OCI-LY7 (cell line): ENCODE results near the gene YTHDF1. TPM values are rescaled to one million over a fixed set of nuclear protein-coding genes. Genes with fewer than 3 reads are reported as not detected.

Experiments
- BruUV-seq: library from RNA; stranded (reverse); fragments of 400-500 nt; replicated peaks from 2 replicates; lab custom pipeline; 2021; lab: Mats Ljungman, UMichigan
- CTCF ChIA-PET: fragments of 300-600 bp; sonication (Branson Sonifier 250); formaldehyde crosslinking; loops from one replicate; lab custom pipeline; 2022; ENCODE audit warnings: antibody characterized with exemption; ENCODE audit not compliant: unreplicated experiment; lab: Charles Lee
- POLR2A ChIA-PET: fragments of 300-600 bp; sonication (Branson Sonifier 250); formaldehyde crosslinking; loops from one replicate; lab custom pipeline; 2022; ENCODE audit warnings: antibody characterized with exemption; lab: Charles Lee
- DNase-seq: peaks from one replicate; pipeline ENCODE4 v3.0.0-alpha.2; 2015; ENCODE audit warnings: low spot score
- H2AFZ ChIP-seq: fragments of 200-600 bp; sonication (generic), shearing (Covaris generic); 2 replicates; pipeline ENCODE4 v1.6.1; 2014; ENCODE audit warnings: mild to moderate bottlenecking, antibody characterized with exemption, low read length, moderate library complexity
- H3K27ac ChIP-seq: fragments of 200-600 bp; sonication (generic); 2 replicates; pipeline ENCODE4 v1.5.1; 2014; ENCODE audit warnings: mixed run types, low read depth, mild to moderate bottlenecking, moderate library complexity, low read length, inconsistent platforms; ENCODE audit not compliant: poor library complexity, severe bottlenecking
- H3K36me3 ChIP-seq: fragments of 200-600 bp; sonication (generic); 2 replicates; pipeline ENCODE4 v1.6.1; 2014; ENCODE audit warnings: mild to moderate bottlenecking, antibody characterized with exemption, low read length, moderate library complexity, mixed read lengths; ENCODE audit not compliant: insufficient read depth
- H3K4me1 ChIP-seq: fragments of 200-600 bp; sonication (generic); 2 replicates; pipeline ENCODE4 v1.5.1; 2014; ENCODE audit warnings: mild to moderate bottlenecking, low read length; ENCODE audit not compliant: insufficient read depth, poor library complexity, severe bottlenecking
- H3K4me2 ChIP-seq: fragments of 200-600 bp; sonication (generic); 2 replicates; pipeline ENCODE4 v1.6.1; 2014; ENCODE audit warnings: mild to moderate bottlenecking, low read length
- H3K4me3 ChIP-seq: fragments of 200-600 bp; sonication (generic); 2 replicates; pipeline ENCODE4 v1.5.1; 2014; ENCODE audit warnings: mild to moderate bottlenecking, low read depth, low read length; ENCODE audit not compliant: poor library complexity, severe bottlenecking
- H3K79me2 ChIP-seq: fragments of 200-600 bp; sonication (generic); 2 replicates; pipeline ENCODE4 v1.6.1; 2016; ENCODE audit warnings: low read depth, mild to moderate bottlenecking, low read length, moderate library complexity, mixed read lengths; ENCODE audit not compliant: insufficient read depth
- H3K9me2 ChIP-seq: fragments of 200-600 bp; sonication (generic); 2 replicates; pipeline ENCODE4 v1.6.1; 2016; ENCODE audit warnings: mild to moderate bottlenecking, low read length, mixed read lengths; ENCODE audit not compliant: insufficient read depth
- H3K9me3 ChIP-seq: fragments of 200-600 bp; sonication (generic); 2 replicates; pipeline ENCODE4 v1.6.1; 2014; ENCODE audit warnings: mild to moderate bottlenecking, mixed run types, low read length, mixed read lengths
- H4K20me1 ChIP-seq: fragments of 200-600 bp; sonication (generic); 2 replicates; pipeline ENCODE4 v1.6.1; 2014; ENCODE audit warnings: mild to moderate bottlenecking, antibody characterized with exemption, low read length, moderate library complexity, mixed read lengths; ENCODE audit not compliant: insufficient read depth
- CTCF ChIP-seq: fragments of 200-600 bp; sonication (generic); conservative IDR thresholded peaks from 2 replicates; pipeline ENCODE4 v1.5.1; 2014; ENCODE audit warnings: mild to moderate bottlenecking, antibody characterized with exemption, low read length, moderate library complexity, mixed read lengths
- EZH2phosphoT487 ChIP-seq: fragments of 200-600 bp; sonication (generic); IDR thresholded peaks from 2 replicates; pipeline ENCODE4 v1.6.1; 2018; ENCODE audit warnings: low read depth, borderline replicate concordance, mild to moderate bottlenecking, mixed run types, antibody characterized with exemption, low read length, moderate library complexity, mixed read lengths
- intact Hi-C: fragments of 100-400 bp; cut with micrococcal nuclease; formaldehyde crosslinking; loops from one replicate; pipeline ENCODE4 v1.10.0; 2022; ENCODE audit not compliant: unreplicated experiment
- total RNA-seq, 2 experiments: library from RNA; depleted of rRNA in 1 of 2; stranded (reverse); fragments of >200 nt in 1 of 2; shearing (Covaris generic) in 1 of 2; gene quantifications; 2 replicates each; pipeline ENCODE4 v1.2.3, GENCODE V29; 2014 to 2022

YTHDF1 gene
- total RNA-seq, 2 experiments from 2014 or later, result 31.3 to 42.7 TPM

GRCh38 chr20:63256954-63257353 is 41.0 kb upstream of the YTHDF1 start:
- ChIA-PET POLR2A (no interaction called here), CTCF (no interaction called here)
- no peaks in the 10 kb centered on the region for H4K20me1 ChIP-seq
- H3K36me3 ChIP-seq, result no peaks in the 10 kb centered on the region
- H3K79me2 ChIP-seq, result no peaks in the 10 kb centered on the region
- no peaks in the 10 kb centered on the region for H3K9me3 ChIP-seq
- H3K9me2 ChIP-seq, result no peaks in the 10 kb centered on the region
- no peak overlapping the region for H3K4me2 ChIP-seq
- no peaks in the 10 kb centered on the region for H3K4me1 ChIP-seq
- TF ChIP-seq EZH2phosphoT487 (no peak), CTCF (no peak)
- BruUV-seq, result no TSS peak
- no peak for DNase-seq
- no peak overlapping the region for H2AFZ ChIP-seq
- H3K4me3 ChIP-seq, result no peak overlapping the region
- H3K27ac ChIP-seq, result no peak overlapping the region
- intact Hi-C loops, result no loop called here

GRCh38 chr20:63255931-63256704 is 40.2 kb upstream of the YTHDF1 start:
- no peak overlapping the region for H3K27ac ChIP-seq
- H3K4me2 ChIP-seq, result no peak overlapping the region
- no peak overlapping the region for H2AFZ ChIP-seq
- no peak overlapping the region for H3K4me3 ChIP-seq
- H3K36me3 ChIP-seq, result no peaks in the 10 kb centered on the region
- H3K9me3 ChIP-seq, result no peaks in the 10 kb centered on the region
- no peaks in the 10 kb centered on the region for H4K20me1 ChIP-seq
- intact Hi-C loops, result no loop called here
- H3K9me2 ChIP-seq, result no peaks in the 10 kb centered on the region
- no TSS peak for BruUV-seq
- DNase-seq, result no peak
- ChIA-PET POLR2A (no interaction called here), CTCF (no interaction called here)
- no peaks in the 10 kb centered on the region for H3K4me1 ChIP-seq
- no peaks in the 10 kb centered on the region for H3K79me2 ChIP-seq
- TF ChIP-seq CTCF (no peak), EZH2phosphoT487 (no peak)

GRCh38 chr20:63254606-63255384 is 38.9 kb upstream of the YTHDF1 start:
- Histone ChIP-seq H3K79me2 (no peaks in the 10 kb centered on the region), H3K9me3 (no peaks in the 10 kb centered on the region), H3K4me3 (no peak overlapping the region), H3K4me1 (no peaks in the 10 kb centered on the region), H3K27ac (no peak overlapping the region), H3K36me3 (no peaks in the 10 kb centered on the region), H4K20me1 (no peaks in the 10 kb centered on the region), H3K9me2 (no peaks in the 10 kb centered on the region), H2AFZ (no peak overlapping the region), H3K4me2 (no peak overlapping the region)
- POLR2A ChIA-PET, result no interaction called here
- intact Hi-C loops, result no loop called here
- BruUV-seq, result no TSS peak
- TF ChIP-seq EZH2phosphoT487 (no peak), CTCF (no peak)
- no peak for DNase-seq
- CTCF ChIA-PET, result no interaction called here
